BE2C (cell line): ENCODE results near the gene ANAPC7.

Experiments used
- DNase-seq: peaks from one replicate; pipeline ENCODE4 v3.0.0-alpha.2; 2020
- H3K27me3 ChIP-seq: fragments of 250-450 bp; sonication (Bioruptor Pico); 2 replicates; pipeline ENCODE4 v1.5.1; 2020; ENCODE audit warnings: mild to moderate bottlenecking
- H3K36me3 ChIP-seq: fragments of 250-450 bp; sonication (Bioruptor Pico); 2 replicates; pipeline ENCODE4 v1.5.1; 2020; ENCODE audit warnings: mild to moderate bottlenecking
- H3K4me1 ChIP-seq: fragments of 250-450 bp; sonication (Bioruptor Pico); 2 replicates; pipeline ENCODE4 v1.5.1; 2020
- H3K4me3 ChIP-seq: 2 replicates; pipeline ENCODE4 v1.5.1; 2011; ENCODE audit warnings: low read depth, low read length
- H3K9me3 ChIP-seq: fragments of 250-450 bp; sonication (Bioruptor Pico); 2 replicates; pipeline ENCODE4 v1.5.1; 2020
- CTCF ChIP-seq: IDR thresholded peaks from 2 replicates; pipeline ENCODE4 v1.5.1; 2012; ENCODE audit warnings: mild to moderate bottlenecking, low read depth, low read length

Gene ANAPC7

GRCh38 chr12:110373425-110373824 lies 30.1 kb downstream of the ANAPC7 start:
- Histone ChIP-seq H3K4me1 (peaks cover 18% of the 10 kb centered on the region), H3K9me3 (no peaks in the 10 kb centered on the region), H3K36me3 (peaks cover 79% of the 10 kb centered on the region), H3K27me3 (no peaks in the 10 kb centered on the region), H3K4me3 (no peak overlapping the region)
- TF ChIP-seq CTCF = no peak
- DNase-seq = no peak

- no peak for TF ChIP-seq CTCF
- Histone ChIP-seq H3K4me1 (peaks cover 18% of the 10 kb centered on the region), H3K27me3 (no peaks in the 10 kb centered on the region), H3K4me3 (no peak overlapping the region), H3K36me3 (peaks cover 75% of the 10 kb centered on the region), H3K9me3 (no peaks in the 10 kb centered on the region)
- peak; percentile 49 for DNase-seq
Measured at GRCh38 chr12:110373025-110373424, 30.5 kb downstream of the ANAPC7 start.

- peaks cover 10% of the 10 kb centered on the region for H3K4me1 ChIP-seq
- no peak for DNase-seq
- no peaks in the 10 kb centered on the region for H3K27me3 ChIP-seq
- peaks cover 65% of the 10 kb centered on the region for H3K36me3 ChIP-seq
- no peak overlapping the region for H3K4me3 ChIP-seq
- TF ChIP-seq CTCF = no peak
- H3K9me3 ChIP-seq = no peaks in the 10 kb centered on the region
Measured at GRCh38 chr12:110372056-110372425, 31.5 kb downstream of the ANAPC7 start.

- Histone ChIP-seq H3K36me3 (peaks cover 64% of the 10 kb centered on the region), H3K27me3 (no peaks in the 10 kb centered on the region), H3K4me3 (no peak overlapping the region), H3K9me3 (no peaks in the 10 kb centered on the region), H3K4me1 (peaks cover 9% of the 10 kb centered on the region)
- peak; percentile 73 for DNase-seq
- TF ChIP-seq CTCF = no peak
Measured at GRCh38 chr12:110371408-110372055, 32.0 kb downstream of the ANAPC7 start.

- no peak overlapping the region for H3K4me3 ChIP-seq
- H3K9me3 ChIP-seq = no peaks in the 10 kb centered on the region
- no peak for DNase-seq
- no peak for TF ChIP-seq CTCF
- H3K27me3 ChIP-seq = no peaks in the 10 kb centered on the region
- H3K4me1 ChIP-seq = peaks cover 9% of the 10 kb centered on the region
- H3K36me3 ChIP-seq = peaks cover 59% of the 10 kb centered on the region
Measured at GRCh38 chr12:110370732-110371231, 32.7 kb downstream of the ANAPC7 start.

- Histone ChIP-seq H3K4me3 (no peak overlapping the region), H3K4me1 (peaks cover 9% of the 10 kb centered on the region), H3K27me3 (no peaks in the 10 kb centered on the region), H3K36me3 (peaks cover 52% of the 10 kb centered on the region), H3K9me3 (no peaks in the 10 kb centered on the region)
- no peak for TF ChIP-seq CTCF
- DNase-seq = no peak
Measured at GRCh38 chr12:110369992-110370391, 33.5 kb downstream of the ANAPC7 start.
